Neural cell (in vitro differentiated cells): Measurements from ENCODE around the gene LMNB1. TPM values are rescaled to one million over a fixed set of nuclear protein-coding genes. Genes with fewer than 3 reads are reported as not detected.

Experiments
- H2AFZ ChIP-seq: fragments of 200-600, 300-800 bp; sonication (generic), shearing (Covaris generic); 2 replicates; pipeline ENCODE4 v1.6.0; 2014; ENCODE audit warnings: low read depth, mild to moderate bottlenecking, antibody characterized with exemption, low read length, moderate library complexity
- H3F3A ChIP-seq: fragments of 200-600 bp; shearing (Covaris generic); 2 replicates; pipeline ENCODE4 v1.6.1; 2016; ENCODE audit warnings: mild to moderate bottlenecking, moderate library complexity, mixed read lengths, antibody characterized with exemption, low read length; ENCODE audit not compliant: insufficient read depth, poor library complexity, severe bottlenecking
- H3K27ac ChIP-seq: fragments of 200-600, 300-800 bp; sonication (generic), shearing (Covaris generic); 2 replicates; pipeline ENCODE4 v1.5.1; 2014; ENCODE audit warnings: mild to moderate bottlenecking, low read length, moderate library complexity
- H3K27me3 ChIP-seq: fragments of 300-800, 200-600 bp; sonication (generic), shearing (Covaris generic); 2 replicates; pipeline ENCODE4 v1.6.0; 2014; ENCODE audit warnings: mild to moderate bottlenecking, low read depth, low read length, moderate library complexity; ENCODE audit not compliant: insufficient read depth
- H3K36me3 ChIP-seq: fragments of 300-800, 200-600 bp; sonication (generic), shearing (Covaris generic); 2 replicates; pipeline ENCODE4 v1.5.1; 2014; ENCODE audit warnings: mild to moderate bottlenecking, antibody characterized with exemption, low read length, moderate library complexity; ENCODE audit not compliant: insufficient read depth
- H3K4me2 ChIP-seq: fragments of 300-800, 200-600 bp; sonication (generic), shearing (Covaris generic); 2 replicates; pipeline ENCODE4 v1.6.0; 2014; ENCODE audit warnings: mild to moderate bottlenecking, low read length
- H3K4me3 ChIP-seq: fragments of 300-800, 200-600 bp; sonication (generic), shearing (Covaris generic); 2 replicates; pipeline ENCODE4 v1.5.1; 2014; ENCODE audit warnings: mild to moderate bottlenecking, low read length, moderate library complexity
- H3K79me2 ChIP-seq: fragments of 200-600 bp; shearing (Covaris generic); replicated peaks from 2 replicates; pipeline ENCODE4 v1.6.0; 2014; ENCODE audit warnings: mild to moderate bottlenecking, low read length, moderate library complexity; ENCODE audit not compliant: insufficient read depth
- H3K9ac ChIP-seq: fragments of 300-800, 200-600 bp; sonication (generic), shearing (Covaris generic); 2 replicates; pipeline ENCODE4 v1.6.1; 2016; ENCODE audit warnings: mild to moderate bottlenecking, low read length, mixed read lengths
- H3K9me2 ChIP-seq: fragments of 200-600 bp; shearing (Covaris generic); 2 replicates; pipeline ENCODE4 v1.6.1; 2016; ENCODE audit warnings: mild to moderate bottlenecking, low read length, mixed read lengths; ENCODE audit not compliant: insufficient read depth
- H3K9me3 ChIP-seq: fragments of 200-600, 300-800 bp; sonication (generic), shearing (Covaris generic); 2 replicates; pipeline ENCODE4 v1.6.1; 2016; ENCODE audit warnings: mild to moderate bottlenecking, mixed run types, low read length, moderate library complexity, mixed read lengths
- H4K20me1 ChIP-seq: fragments of 200-600 bp; shearing (Covaris generic); 2 replicates; pipeline ENCODE4 v1.6.1; 2016; ENCODE audit warnings: mild to moderate bottlenecking, mixed run types; ENCODE audit not compliant: insufficient read depth
- EP300 ChIP-seq: fragments of 450-650 bp; conservative IDR thresholded peaks from 2 replicates; pipeline ENCODE4 v1.6.1; 2014; ENCODE audit warnings: antibody characterized with exemption, mild to moderate bottlenecking, moderate library complexity; ENCODE audit not compliant: poor library complexity, severe bottlenecking
- EZH2 ChIP-seq: fragments of 200-600, 300-800 bp; shearing (Covaris generic), sonication (generic); IDR thresholded peaks from 2 replicates; pipeline ENCODE4 v1.6.1; 2014; ENCODE audit warnings: antibody characterized with exemption, low read length, borderline replicate concordance, mild to moderate bottlenecking; ENCODE audit not compliant: insufficient read depth, poor library complexity, severe bottlenecking
- MXI1 ChIP-seq: fragments of 450-650 bp; conservative IDR thresholded peaks from 2 replicates; pipeline ENCODE4 v1.6.1; 2014; ENCODE audit warnings: antibody characterized with exemption, mild to moderate bottlenecking; ENCODE audit not compliant: poor library complexity, severe bottlenecking
- POLR2AphosphoS5 ChIP-seq: IDR thresholded peaks from 2 replicates; pipeline ENCODE4 v1.6.1; 2012
- RAD21 ChIP-seq: fragments of 450-650 bp; conservative IDR thresholded peaks from 2 replicates; pipeline ENCODE4 v1.6.1; 2014; ENCODE audit warnings: antibody characterized with exemption, mild to moderate bottlenecking, moderate library complexity
- REST ChIP-seq: IDR thresholded peaks from 2 replicates; pipeline ENCODE4 v1.6.1; 2012; ENCODE audit warnings: borderline replicate concordance
- SMC3 ChIP-seq: fragments of 450-650 bp; conservative IDR thresholded peaks from 2 replicates; pipeline ENCODE4 v1.6.1; 2014; ENCODE audit warnings: antibody characterized with exemption, mild to moderate bottlenecking, moderate library complexity; ENCODE audit not compliant: poor library complexity
- TAF1 ChIP-seq: IDR thresholded peaks from 2 replicates; pipeline ENCODE4 v1.6.1; 2012; ENCODE audit warnings: low read depth
- polyA plus RNA-seq: library from polyadenylated mRNA; depleted of rRNA; stranded (reverse); fragments of >200 nt; gene quantifications from 2 replicates; pipeline ENCODE4 v1.2.3, GENCODE V29; 2014
- TF ChIP-seq, protein P1 (sequence below): fragments of 450-650 bp; IDR thresholded peaks from 2 replicates; pipeline ENCODE4 v1.5.1; 2014; ENCODE audit warnings: antibody characterized with exemption, mild to moderate bottlenecking, moderate library complexity; ENCODE audit not compliant: poor library complexity, severe bottlenecking

Gene LMNB1
- polyA plus RNA-seq, 1 donor from 2014 or later, result 91.0 TPM

- H2AFZ ChIP-seq, result no peak overlapping the region
- TF ChIP-seq REST (no peak), EP300 (no peak), TAF1 (no peak), POLR2AphosphoS5 (no peak), SMC3 (no peak), EZH2 (no peak), MXI1 (no peak), RAD21 (no peak)
- TF ChIP-seq, protein P1, sequence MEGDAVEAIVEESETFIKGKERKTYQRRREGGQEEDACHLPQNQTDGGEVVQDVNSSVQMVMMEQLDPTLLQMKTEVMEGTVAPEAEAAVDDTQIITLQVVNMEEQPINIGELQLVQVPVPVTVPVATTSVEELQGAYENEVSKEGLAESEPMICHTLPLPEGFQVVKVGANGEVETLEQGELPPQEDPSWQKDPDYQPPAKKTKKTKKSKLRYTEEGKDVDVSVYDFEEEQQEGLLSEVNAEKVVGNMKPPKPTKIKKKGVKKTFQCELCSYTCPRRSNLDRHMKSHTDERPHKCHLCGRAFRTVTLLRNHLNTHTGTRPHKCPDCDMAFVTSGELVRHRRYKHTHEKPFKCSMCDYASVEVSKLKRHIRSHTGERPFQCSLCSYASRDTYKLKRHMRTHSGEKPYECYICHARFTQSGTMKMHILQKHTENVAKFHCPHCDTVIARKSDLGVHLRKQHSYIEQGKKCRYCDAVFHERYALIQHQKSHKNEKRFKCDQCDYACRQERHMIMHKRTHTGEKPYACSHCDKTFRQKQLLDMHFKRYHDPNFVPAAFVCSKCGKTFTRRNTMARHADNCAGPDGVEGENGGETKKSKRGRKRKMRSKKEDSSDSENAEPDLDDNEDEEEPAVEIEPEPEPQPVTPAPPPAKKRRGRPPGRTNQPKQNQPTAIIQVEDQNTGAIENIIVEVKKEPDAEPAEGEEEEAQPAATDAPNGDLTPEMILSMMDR, result no peak
- H3K27ac ChIP-seq, result no peak overlapping the region
- no peaks in the 10 kb centered on the region for H3K79me2 ChIP-seq
- no peak overlapping the region for H3K4me3 ChIP-seq
- H3K4me2 ChIP-seq, result no peak overlapping the region
- H3K27me3 ChIP-seq, result no peaks in the 10 kb centered on the region
- no peaks in the 10 kb centered on the region for H3K36me3 ChIP-seq
- no peak overlapping the region for H3K9ac ChIP-seq
- no peaks in the 10 kb centered on the region for H3F3A ChIP-seq
- no peaks in the 10 kb centered on the region for H4K20me1 ChIP-seq
- H3K9me2 ChIP-seq, result no peaks in the 10 kb centered on the region
- H3K9me3 ChIP-seq, result no peaks in the 10 kb centered on the region
Observed at GRCh38 chr5:126746290-126746689, 30.6 kb upstream of the LMNB1 start.

DNA sequence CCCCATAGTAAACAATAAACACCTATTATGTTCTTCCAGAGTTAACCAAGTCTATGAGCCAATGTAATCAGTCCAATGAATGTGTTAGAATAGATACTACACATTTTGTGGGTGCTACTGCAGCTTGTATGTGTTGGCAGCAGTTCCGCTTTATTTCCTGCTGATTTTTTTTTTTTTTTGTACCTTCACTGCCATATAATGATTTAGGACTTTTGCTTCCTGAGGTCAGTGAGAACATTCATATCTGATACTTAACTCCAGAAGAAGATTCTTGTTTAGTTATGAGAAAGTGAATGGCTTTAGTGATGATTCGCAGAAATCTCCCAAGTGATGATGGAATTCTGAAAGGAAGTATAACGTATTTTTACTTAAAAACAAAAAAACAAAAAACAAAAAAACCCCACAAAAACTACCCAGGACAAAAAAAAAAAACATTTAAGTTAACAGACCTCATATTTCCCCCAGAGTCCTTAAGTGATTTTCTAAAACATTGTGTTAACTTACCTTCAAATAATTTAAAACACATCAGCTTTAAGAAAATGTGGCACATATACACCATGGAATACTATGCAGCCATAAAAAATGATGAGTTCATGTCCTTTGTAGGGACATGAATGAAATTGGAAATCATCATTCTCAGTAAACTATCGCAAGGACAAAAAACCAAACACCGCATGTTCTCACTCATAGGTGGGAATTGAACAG, 24.7 kb upstream of the LMNB1 start:
- no peaks in the 10 kb centered on the region for H3K9me3 ChIP-seq
- no peaks in the 10 kb centered on the region for H4K20me1 ChIP-seq
- no peak overlapping the region for H3K9ac ChIP-seq
- no peaks in the 10 kb centered on the region for H3K27me3 ChIP-seq
- TF ChIP-seq EZH2 (no peak), EP300 (no peak), SMC3 (no peak), POLR2AphosphoS5 (no peak), RAD21 (no peak)
- H3F3A ChIP-seq, result no peaks in the 10 kb centered on the region
- H3K27ac ChIP-seq, result no peak overlapping the region
- H3K4me2 ChIP-seq, result no peak overlapping the region
- H3K9me2 ChIP-seq, result no peaks in the 10 kb centered on the region
- H2AFZ ChIP-seq, result no peak overlapping the region
- no peaks in the 10 kb centered on the region for H3K36me3 ChIP-seq
- no peaks in the 10 kb centered on the region for H3K79me2 ChIP-seq
- no peak overlapping the region for H3K4me3 ChIP-seq
